K562 (cell line): ENCODE measurements around the gene JPT1. TPM values are rescaled to one million over a fixed set of nuclear protein-coding genes. Genes with fewer than 3 reads are reported as not detected.

Experiments
- CXXC5 ChIP-seq: fragments of 250-450 bp; sonication (Bioruptor Pico); IDR thresholded peaks from 2 replicates; pipeline ENCODE4 v1.8.0; 2022; ENCODE audit warnings: inconsistent platforms, mild to moderate bottlenecking, moderate library complexity
- E2F1 ChIP-seq: sonication (generic); formaldehyde crosslinking; IDR thresholded peaks from 2 replicates; pipeline ENCODE4 v1.8.1; 2023; ENCODE audit warnings: mild to moderate bottlenecking, missing genetic modification reagents, moderate library complexity
- ESRRA ChIP-seq: fragments of 450-650 bp; IDR thresholded peaks from 2 replicates; pipeline ENCODE4 v1.6.1; 2014; ENCODE audit warnings: low read depth, mild to moderate bottlenecking, moderate library complexity, borderline replicate concordance
- HCFC1 ChIP-seq: IDR thresholded peaks from 2 replicates; pipeline ENCODE4 v1.6.1; 2012; ENCODE audit warnings: low read depth, low read length, improper control_type of control experiment
- HDGF ChIP-seq: fragments of 450-650 bp; IDR thresholded peaks from 2 replicates; pipeline ENCODE4 v1.6.1; 2016
- HINFP ChIP-seq: fragments of 450-650 bp; conservative IDR thresholded peaks from 2 replicates; pipeline ENCODE4 v1.6.1; 2016; ENCODE audit warnings: missing genetic modification characterization, low read depth, mild to moderate bottlenecking, control low read depth, missing compliant biosample characterization
- NFIC ChIP-seq: fragments of 450-650 bp; IDR thresholded peaks from 2 replicates; pipeline ENCODE4 v1.6.1; 2017; ENCODE audit warnings: mild to moderate bottlenecking, inconsistent platforms
- NR2C1 ChIP-seq, 2 experiments: fragments of 450-650 bp; IDR thresholded peaks; 2 replicates each; pipeline ENCODE4 v1.6.1; 2017; ENCODE audit warnings: mild to moderate bottlenecking in 2 of 2, antibody characterized with exemption in 1 of 2, inconsistent platforms in 1 of 2, missing compliant biosample characterization in 1 of 2, missing genetic modification characterization in 1 of 2
- PHF8 ChIP-seq: fragments of 200-600 bp; sonication (generic); IDR thresholded peaks from 2 replicates; pipeline ENCODE4 v1.6.1; 2012; ENCODE audit warnings: mixed run types, mild to moderate bottlenecking, inconsistent platforms, low read length, moderate library complexity, borderline replicate concordance
- PTBP1 ChIP-seq: fragments of 200-400 bp; formaldehyde crosslinking; IDR thresholded peaks from 2 replicates; pipeline ENCODE4 v1.6.1; 2017; ENCODE audit warnings: low read depth, low read length
- RCOR1 ChIP-seq, 2 experiments: IDR thresholded peaks; 2 replicates each; pipeline ENCODE4 v1.6.1; 2012; ENCODE audit warnings: low read depth in 2 of 2, low read length in 2 of 2, borderline replicate concordance in 1 of 2, improper control_type of control experiment in 1 of 2
- SMARCA5 ChIP-seq: fragments of 450-650 bp; IDR thresholded peaks from 2 replicates; pipeline ENCODE4 v1.6.1; 2016
- TCFL5 ChIP-seq: fragments of 250-450 bp; sonication (Bioruptor Pico); conservative IDR thresholded peaks from 2 replicates; pipeline ENCODE4 v1.6.1; 2021; ENCODE audit warnings: mild to moderate bottlenecking, moderate library complexity, matching md5 sums
- ZNF695 ChIP-seq: fragments of 450-650 bp; formaldehyde crosslinking; IDR thresholded peaks from 2 replicates; pipeline ENCODE4 v1.4.0; 2020; ENCODE audit warnings: mild to moderate bottlenecking, moderate library complexity
- polyA plus RNA-seq, 8 experiments: library from polyadenylated mRNA; depleted of rRNA in 4 of 8; stranded (reverse) in 5 of 8; unstranded in 3 of 8; fragments of >200 nt; fragmentation: Nextera tagmentation in 2 of 8; fragmentation: Illumina TruSeq in 1 of 8; extraction: Ambion mirVana in 2 of 8; extraction: Trizol in 1 of 8; gene quantifications; 2 replicates each; pipeline versions ENCODE4 v1.2.1 to v1.2.3, GENCODE V29; 2011 to 2014; ENCODE audit warnings: inconsistent platforms in 1 of 8, missing spikeins in 1 of 8
- total RNA-seq, 7 experiments: library from RNA; depleted of rRNA in 6 of 7; stranded (reverse); fragments of >200 nt in 6 of 7; fragmentation: Illumina TruSeq in 2 of 7; extraction: Trizol in 2 of 7; gene quantifications; 2 replicates each; pipeline versions ENCODE4 v1.2.1 to v1.2.3, GENCODE V29; 2011 to 2021; ENCODE audit warnings: low replicate concordance in 1 of 7
- TF ChIP-seq, protein P1 (sequence below): sonication (generic); formaldehyde crosslinking; IDR thresholded peaks from 2 replicates; pipeline ENCODE4 v1.8.0; 2022; ENCODE audit warnings: mild to moderate bottlenecking, missing genetic modification reagents, borderline replicate concordance
- TF ChIP-seq, protein P2 (sequence below), 3 experiments: IDR thresholded peaks in 2 of 3; conservative IDR thresholded peaks in 1 of 3; 2 replicates each; pipeline ENCODE4 v1.5.1; 2011 to 2012; ENCODE audit warnings: low read length in 3 of 3, mild to moderate bottlenecking in 3 of 3, control low read depth in 2 of 3, improper control_type of control experiment in 1 of 3, inconsistent platforms in 1 of 3, low read depth in 1 of 3, mixed read lengths in 1 of 3, moderate library complexity in 1 of 3; ENCODE audit not compliant: insufficient read depth in 2 of 3
- TF ChIP-seq, protein P3 (sequence below), 2 experiments: fragments of 450-650 bp; conservative IDR thresholded peaks; 2 replicates each; pipeline ENCODE4 v1.6.1; 2017; ENCODE audit warnings: mild to moderate bottlenecking in 2 of 2, moderate library complexity in 2 of 2

JPT1 gene
- total and polyA plus RNA-seq, 9 of the 15 experiments (the other 6 are each of a cell fraction or from before 2014, with no cell fraction given) = 56.7 to 292 (median 144) TPM

DNA sequence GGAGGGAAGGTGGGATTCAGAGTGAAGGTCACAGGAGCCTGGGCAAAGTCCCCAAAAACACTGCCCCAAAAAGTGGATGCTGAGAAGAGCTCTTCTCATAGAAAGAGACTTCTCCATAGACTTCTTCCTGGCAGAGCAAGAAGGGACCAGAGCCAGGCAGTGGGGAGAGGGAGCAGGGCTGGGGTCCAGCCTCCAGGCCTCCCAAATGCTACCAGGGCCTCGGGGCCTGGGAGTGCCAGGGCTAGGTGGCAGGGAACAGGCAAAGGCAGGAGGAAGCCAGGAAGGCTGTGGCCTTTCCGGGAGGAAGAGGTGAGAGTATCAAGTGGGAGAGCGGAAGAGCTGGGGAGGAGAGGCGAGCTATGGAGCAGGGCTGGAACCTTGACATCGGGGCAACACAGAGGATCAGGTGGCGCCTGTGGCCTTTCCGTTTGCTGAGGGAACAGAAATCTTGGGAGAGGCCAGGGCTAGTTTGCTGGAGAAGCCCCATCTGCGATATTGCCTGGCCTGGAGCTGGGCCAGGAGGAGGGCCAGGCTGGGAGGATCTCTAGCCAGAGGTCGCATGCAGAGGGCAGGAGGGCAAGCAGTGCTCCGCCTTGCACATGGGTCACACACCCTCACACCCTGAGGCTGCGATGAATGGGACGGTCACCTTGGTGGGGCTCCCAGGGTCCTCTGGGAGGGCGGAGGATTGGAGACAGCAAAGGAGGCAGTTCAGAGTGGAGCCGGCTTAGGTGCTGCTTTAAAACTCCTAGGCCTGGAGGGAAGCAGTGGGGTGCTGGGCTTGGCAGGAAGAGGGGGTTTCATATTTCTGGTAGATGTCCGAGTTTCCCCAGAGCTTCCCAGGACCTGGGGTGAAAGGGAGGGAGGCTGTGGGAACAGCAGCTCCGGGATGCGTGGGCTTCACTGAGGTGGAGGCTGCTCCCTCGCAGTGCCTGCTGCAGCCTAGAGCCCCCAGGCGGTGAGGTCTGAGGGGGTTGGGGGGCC is 63.1 kb downstream of the JPT1 start (continued):
- TF ChIP-seq HINFP (tag) (no peak), HDGF (no peak; the same call in 1 of the 2 replicates), TCFL5 (no peak), E2F1 (CRISPR knock-in tag) (no peak), ESRRA (peak; percentile 49; the same call in 1 of the 2 replicates), SMARCA5 (no peak), RCOR1 (IDR thresholded peaks at IDR 0.05; ENCODE audit: borderline replicate concordance in 1 of 2, low read depth in 2 of 2, low read length in 2 of 2) (peak in 1 of 2 experiments; percentile 39; a peak in 1 of 4 replicates), NFIC (peak; percentile 91), CXXC5 (0 out of 2 replicates have a peak, but pooled peaks have one; percentile 43), NR2C1 (IDR thresholded peaks at IDR 0.05) (peak; percentile 35; the same call in 1 of the 2 replicates), NR2C1 (tag; IDR thresholded peaks at IDR 0.05) (peak; percentile 17; the same call in 1 of the 2 replicates), PTBP1 (no peak), HCFC1 (no peak), PHF8 (peak; percentile 18; the same call in 1 of the 2 replicates), ZNF695 (CRISPR knock-in tag) (no peak)
- TF ChIP-seq, protein P1, sequence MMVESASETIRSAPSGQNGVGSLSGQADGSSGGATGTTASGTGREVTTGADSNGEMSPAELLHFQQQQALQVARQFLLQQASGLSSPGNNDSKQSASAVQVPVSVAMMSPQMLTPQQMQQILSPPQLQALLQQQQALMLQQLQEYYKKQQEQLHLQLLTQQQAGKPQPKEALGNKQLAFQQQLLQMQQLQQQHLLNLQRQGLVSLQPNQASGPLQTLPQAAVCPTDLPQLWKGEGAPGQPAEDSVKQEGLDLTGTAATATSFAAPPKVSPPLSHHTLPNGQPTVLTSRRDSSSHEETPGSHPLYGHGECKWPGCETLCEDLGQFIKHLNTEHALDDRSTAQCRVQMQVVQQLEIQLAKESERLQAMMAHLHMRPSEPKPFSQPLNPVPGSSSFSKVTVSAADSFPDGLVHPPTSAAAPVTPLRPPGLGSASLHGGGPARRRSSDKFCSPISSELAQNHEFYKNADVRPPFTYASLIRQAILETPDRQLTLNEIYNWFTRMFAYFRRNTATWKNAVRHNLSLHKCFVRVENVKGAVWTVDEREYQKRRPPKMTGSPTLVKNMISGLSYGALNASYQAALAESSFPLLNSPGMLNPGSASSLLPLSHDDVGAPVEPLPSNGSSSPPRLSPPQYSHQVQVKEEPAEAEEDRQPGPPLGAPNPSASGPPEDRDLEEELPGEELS (CRISPR knock-in tag) = no peak
- TF ChIP-seq, protein P2, sequence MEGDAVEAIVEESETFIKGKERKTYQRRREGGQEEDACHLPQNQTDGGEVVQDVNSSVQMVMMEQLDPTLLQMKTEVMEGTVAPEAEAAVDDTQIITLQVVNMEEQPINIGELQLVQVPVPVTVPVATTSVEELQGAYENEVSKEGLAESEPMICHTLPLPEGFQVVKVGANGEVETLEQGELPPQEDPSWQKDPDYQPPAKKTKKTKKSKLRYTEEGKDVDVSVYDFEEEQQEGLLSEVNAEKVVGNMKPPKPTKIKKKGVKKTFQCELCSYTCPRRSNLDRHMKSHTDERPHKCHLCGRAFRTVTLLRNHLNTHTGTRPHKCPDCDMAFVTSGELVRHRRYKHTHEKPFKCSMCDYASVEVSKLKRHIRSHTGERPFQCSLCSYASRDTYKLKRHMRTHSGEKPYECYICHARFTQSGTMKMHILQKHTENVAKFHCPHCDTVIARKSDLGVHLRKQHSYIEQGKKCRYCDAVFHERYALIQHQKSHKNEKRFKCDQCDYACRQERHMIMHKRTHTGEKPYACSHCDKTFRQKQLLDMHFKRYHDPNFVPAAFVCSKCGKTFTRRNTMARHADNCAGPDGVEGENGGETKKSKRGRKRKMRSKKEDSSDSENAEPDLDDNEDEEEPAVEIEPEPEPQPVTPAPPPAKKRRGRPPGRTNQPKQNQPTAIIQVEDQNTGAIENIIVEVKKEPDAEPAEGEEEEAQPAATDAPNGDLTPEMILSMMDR (IDR thresholded peaks at IDR 0.05 in 2 of 3, conservative IDR thresholded peaks at IDR 0.05 in 1 of 3; ENCODE audit: insufficient read depth in 2 of 3, low read depth in 1 of 3, low read length in 3 of 3) = no peak
- TF ChIP-seq, protein P3, sequence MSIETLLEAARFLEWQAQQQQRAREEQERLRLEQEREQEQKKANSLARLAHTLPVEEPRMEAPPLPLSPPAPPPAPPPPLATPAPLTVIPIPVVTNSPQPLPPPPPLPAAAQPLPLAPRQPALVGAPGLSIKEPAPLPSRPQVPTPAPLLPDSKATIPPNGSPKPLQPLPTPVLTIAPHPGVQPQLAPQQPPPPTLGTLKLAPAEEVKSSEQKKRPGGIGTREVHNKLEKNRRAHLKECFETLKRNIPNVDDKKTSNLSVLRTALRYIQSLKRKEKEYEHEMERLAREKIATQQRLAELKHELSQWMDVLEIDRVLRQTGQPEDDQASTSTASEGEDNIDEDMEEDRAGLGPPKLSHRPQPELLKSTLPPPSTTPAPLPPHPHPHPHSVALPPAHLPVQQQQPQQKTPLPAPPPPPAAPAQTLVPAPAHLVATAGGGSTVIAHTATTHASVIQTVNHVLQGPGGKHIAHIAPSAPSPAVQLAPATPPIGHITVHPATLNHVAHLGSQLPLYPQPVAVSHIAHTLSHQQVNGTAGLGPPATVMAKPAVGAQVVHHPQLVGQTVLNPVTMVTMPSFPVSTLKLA (conservative IDR thresholded peaks at IDR 0.05) = no peak; a peak in 1 of 4 replicates
